Endothelial cell (in vitro differentiated cells): ENCODE results near the gene LGALS3. TPM values are rescaled to one million over a fixed set of nuclear protein-coding genes. Genes with fewer than 3 reads are reported as not detected.

Source experiments
- DNase-seq: peaks from one replicate; pipeline ENCODE4 v3.0.0; 2021; ENCODE audit warnings: low spot score
- H3K27ac Mint-ChIP-seq: one replicate; pipeline ENCODE4 v1.8.0; 2021; ENCODE audit warnings: mixed read lengths, inconsistent platforms; ENCODE audit not compliant: unreplicated experiment
- H3K27me3 Mint-ChIP-seq: one replicate; pipeline ENCODE4 v1.8.0; 2021; ENCODE audit warnings: mild to moderate bottlenecking, moderate library complexity, mixed read lengths, inconsistent platforms; ENCODE audit not compliant: unreplicated experiment
- H3K36me3 Mint-ChIP-seq: one replicate; pipeline ENCODE4 v1.8.0; 2021; ENCODE audit warnings: mild to moderate bottlenecking, low read depth, mixed read lengths, inconsistent platforms; ENCODE audit not compliant: unreplicated experiment
- H3K4me1 Mint-ChIP-seq: one replicate; pipeline ENCODE4 v1.8.0; 2021; ENCODE audit warnings: mild to moderate bottlenecking, mixed read lengths, inconsistent platforms; ENCODE audit not compliant: unreplicated experiment
- H3K4me3 Mint-ChIP-seq: one replicate; pipeline ENCODE4 v1.8.0; 2021; ENCODE audit warnings: mild to moderate bottlenecking, mixed read lengths, inconsistent platforms; ENCODE audit not compliant: unreplicated experiment
- H3K9me3 Mint-ChIP-seq: one replicate; pipeline ENCODE4 v1.8.0; 2021; ENCODE audit warnings: mixed read lengths, inconsistent platforms; ENCODE audit not compliant: unreplicated experiment
- total RNA-seq: library from RNA; stranded (reverse); fragmentation: NEBNext Ultra II Directional; extraction: Animal tissue kit (Norgen Biotek cat#: 25700); gene quantifications from one replicate; pipeline ENCODE4 v1.2.1, GENCODE V29; 2021; ENCODE audit not compliant: unreplicated experiment
- TF ChIP-seq, protein P1 (sequence below): fragments of 200-600 bp; sonication (generic); IDR thresholded peaks from one replicate; pipeline ENCODE4 v1.5.0; 2021; ENCODE audit warnings: antibody characterized with exemption; ENCODE audit not compliant: unreplicated experiment

The LGALS3 gene
- total RNA-seq, 1 donor from 2014 or later = 4.1 TPM

DNA sequence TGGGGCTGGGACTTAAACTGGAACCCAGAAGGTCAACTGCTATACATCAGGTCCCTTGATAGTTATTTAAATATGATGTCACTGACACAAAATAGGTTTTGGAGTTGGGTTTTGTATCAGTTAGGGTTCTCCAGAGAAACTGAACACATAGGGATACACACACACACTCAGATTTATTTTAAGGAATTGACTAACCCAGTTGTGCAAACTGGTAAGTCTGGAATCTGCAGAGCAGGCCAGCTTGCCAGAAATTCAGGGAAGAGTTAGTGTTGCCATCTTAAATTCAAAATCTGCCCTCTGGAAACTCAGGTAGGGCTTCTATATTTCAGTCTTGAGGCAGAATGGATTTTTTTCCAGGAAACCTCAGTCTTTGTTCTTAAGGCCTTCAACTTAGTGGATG, 40.7 kb upstream of the LGALS3 start:
- TF ChIP-seq, protein P1, sequence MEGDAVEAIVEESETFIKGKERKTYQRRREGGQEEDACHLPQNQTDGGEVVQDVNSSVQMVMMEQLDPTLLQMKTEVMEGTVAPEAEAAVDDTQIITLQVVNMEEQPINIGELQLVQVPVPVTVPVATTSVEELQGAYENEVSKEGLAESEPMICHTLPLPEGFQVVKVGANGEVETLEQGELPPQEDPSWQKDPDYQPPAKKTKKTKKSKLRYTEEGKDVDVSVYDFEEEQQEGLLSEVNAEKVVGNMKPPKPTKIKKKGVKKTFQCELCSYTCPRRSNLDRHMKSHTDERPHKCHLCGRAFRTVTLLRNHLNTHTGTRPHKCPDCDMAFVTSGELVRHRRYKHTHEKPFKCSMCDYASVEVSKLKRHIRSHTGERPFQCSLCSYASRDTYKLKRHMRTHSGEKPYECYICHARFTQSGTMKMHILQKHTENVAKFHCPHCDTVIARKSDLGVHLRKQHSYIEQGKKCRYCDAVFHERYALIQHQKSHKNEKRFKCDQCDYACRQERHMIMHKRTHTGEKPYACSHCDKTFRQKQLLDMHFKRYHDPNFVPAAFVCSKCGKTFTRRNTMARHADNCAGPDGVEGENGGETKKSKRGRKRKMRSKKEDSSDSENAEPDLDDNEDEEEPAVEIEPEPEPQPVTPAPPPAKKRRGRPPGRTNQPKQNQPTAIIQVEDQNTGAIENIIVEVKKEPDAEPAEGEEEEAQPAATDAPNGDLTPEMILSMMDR = no peak
- Mint-ChIP-seq H3K27ac (no peak overlapping the region), H3K4me1 (no peaks in the 10 kb centered on the region), H3K9me3 (no peaks in the 10 kb centered on the region), H3K27me3 (peaks cover 1% of the 10 kb centered on the region), H3K36me3 (no peaks in the 10 kb centered on the region), H3K4me3 (no peak overlapping the region)
- DNase-seq = no peak

DNA sequence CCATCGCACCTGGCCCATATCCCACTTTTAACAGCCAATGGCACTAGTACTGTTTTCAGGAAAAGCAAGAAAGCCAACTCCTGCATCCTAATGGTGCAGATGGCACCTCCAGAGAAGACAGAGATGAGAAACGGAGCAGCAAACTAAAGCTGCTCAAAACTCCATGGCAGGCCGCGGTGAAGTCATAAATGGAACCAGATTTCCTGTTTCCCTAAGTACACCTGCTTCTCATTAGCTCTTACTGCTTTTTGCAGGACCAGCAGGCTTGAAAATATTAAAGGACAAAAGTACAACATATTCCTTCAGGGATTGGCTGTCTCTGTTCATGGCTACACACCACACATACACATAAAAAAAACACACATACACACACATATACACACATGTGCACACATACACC, 36.7 kb upstream of the LGALS3 start:
- Mint-ChIP-seq H3K27ac (no peak overlapping the region), H3K4me3 (no peak overlapping the region), H3K4me1 (no peaks in the 10 kb centered on the region), H3K9me3 (no peaks in the 10 kb centered on the region), H3K36me3 (no peaks in the 10 kb centered on the region), H3K27me3 (peaks cover 1% of the 10 kb centered on the region)
- DNase-seq = no peak
- TF ChIP-seq, protein P1 = no peak

DNA sequence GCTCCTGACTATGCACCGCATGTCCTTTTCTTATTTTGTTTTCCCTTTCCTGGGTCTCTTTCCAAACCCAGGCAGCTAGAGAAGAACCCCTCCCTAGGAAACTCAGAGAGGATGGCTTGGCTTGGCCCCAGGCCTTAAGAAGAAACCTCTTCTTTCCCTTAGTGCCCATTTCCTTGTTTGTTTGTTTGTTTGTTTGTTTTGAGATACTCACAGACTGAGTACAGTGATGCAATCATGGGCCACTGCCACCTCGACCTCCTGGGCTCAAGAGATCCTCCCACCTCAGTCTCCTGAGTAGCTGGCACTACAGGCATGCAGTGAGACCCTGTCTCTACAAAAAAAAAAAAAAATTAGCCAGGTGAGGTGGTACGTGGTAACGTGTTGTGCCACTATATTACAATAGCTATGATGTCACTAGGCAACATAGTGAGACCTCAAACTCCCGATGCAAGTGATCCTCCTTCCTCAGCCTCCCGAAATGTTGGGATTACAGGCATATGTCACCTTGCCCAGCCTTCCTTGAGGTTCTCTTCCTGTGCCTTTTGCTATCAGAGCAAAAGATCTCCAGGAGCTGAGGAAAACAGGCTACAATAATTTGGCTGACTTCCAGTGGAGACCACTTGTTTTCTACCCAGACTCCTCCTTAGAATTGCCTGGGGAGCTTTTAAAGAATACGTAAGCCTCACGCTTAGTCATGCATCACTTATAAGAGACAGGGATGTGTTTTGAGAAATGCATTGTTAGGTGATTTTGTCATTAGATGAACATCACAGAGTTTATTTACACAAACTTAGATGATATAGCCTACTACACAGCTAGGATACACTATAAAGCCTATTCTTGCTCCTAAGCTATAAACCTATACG, 34.5 kb upstream of the LGALS3 start:
- Mint-ChIP-seq H3K4me3 (no peak overlapping the region), H3K36me3 (no peaks in the 10 kb centered on the region), H3K9me3 (no peaks in the 10 kb centered on the region), H3K4me1 (no peaks in the 10 kb centered on the region), H3K27ac (no peak overlapping the region), H3K27me3 (peaks cover 1% of the 10 kb centered on the region)
- DNase-seq = no peak
- TF ChIP-seq, protein P1 = no peak

DNA sequence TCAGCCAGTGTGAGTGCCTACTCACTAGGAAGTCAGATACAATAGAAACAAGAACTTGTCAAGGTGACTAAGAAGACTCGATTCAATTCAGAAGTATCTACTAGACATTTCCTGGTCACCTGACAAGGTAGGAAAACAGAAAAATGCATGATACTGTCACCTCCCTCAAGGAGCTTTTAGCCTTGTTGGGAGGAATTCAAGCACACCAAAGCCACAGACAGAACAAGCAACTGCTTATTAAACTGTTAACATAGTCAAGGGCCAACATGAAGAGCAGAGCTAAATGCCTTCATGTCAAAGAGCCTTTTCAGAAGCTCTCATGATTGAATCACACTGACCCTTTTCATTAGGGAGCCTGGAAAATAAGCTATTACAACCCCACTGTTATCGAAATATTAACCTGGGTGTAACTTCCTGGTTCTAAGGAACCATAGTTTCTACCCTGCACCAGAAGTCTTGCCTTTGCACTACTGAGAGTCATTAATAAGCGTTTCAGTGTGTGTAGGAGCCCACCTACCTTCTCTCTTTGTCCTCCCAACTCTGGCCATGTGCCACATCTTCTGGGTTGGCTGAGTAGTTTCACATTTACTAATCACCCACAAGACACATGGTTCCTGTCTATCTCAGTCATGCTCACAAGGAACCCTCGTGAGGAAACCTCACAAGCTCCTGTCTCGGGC, 31.0 kb upstream of the LGALS3 start:
- Mint-ChIP-seq H3K27ac (no peak overlapping the region), H3K4me1 (no peaks in the 10 kb centered on the region), H3K36me3 (no peaks in the 10 kb centered on the region), H3K4me3 (no peak overlapping the region), H3K9me3 (no peaks in the 10 kb centered on the region), H3K27me3 (no peaks in the 10 kb centered on the region)
- no peak for DNase-seq
- TF ChIP-seq, protein P1 = no peak

DNA sequence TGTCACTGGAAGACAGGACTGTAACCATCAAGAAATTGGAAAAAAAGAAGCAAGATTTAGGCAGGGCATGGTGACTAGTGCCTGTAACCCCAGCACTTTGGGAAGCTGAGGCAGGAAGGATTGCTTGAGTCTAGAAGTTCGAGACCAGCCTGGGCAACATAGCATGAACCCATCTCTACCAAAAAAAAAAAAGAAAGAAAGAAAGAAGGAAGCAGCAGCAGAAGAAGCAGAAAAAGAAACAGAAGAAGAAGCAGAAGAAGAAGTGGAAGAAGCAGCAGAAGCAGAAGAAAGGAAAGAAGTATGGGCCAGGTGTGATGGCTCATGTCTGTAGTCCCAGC, 30.5 kb upstream of the LGALS3 start:
- H3K4me1 Mint-ChIP-seq = no peaks in the 10 kb centered on the region
- no peak overlapping the region for H3K4me3 Mint-ChIP-seq
- no peak overlapping the region for H3K27ac Mint-ChIP-seq
- H3K9me3 Mint-ChIP-seq = no peaks in the 10 kb centered on the region
- no peaks in the 10 kb centered on the region for H3K36me3 Mint-ChIP-seq
- TF ChIP-seq, protein P1 = no peak
- H3K27me3 Mint-ChIP-seq = no peaks in the 10 kb centered on the region
- no peak for DNase-seq
